ENCODE measurements around the gene TMEM88.
"Not testable (repeated sequence)": the region's sequence is repeated elsewhere in the genome, so short reads cannot be mapped to it uniquely, and the experiment has no call there.

TMEM88 gene

DNA sequence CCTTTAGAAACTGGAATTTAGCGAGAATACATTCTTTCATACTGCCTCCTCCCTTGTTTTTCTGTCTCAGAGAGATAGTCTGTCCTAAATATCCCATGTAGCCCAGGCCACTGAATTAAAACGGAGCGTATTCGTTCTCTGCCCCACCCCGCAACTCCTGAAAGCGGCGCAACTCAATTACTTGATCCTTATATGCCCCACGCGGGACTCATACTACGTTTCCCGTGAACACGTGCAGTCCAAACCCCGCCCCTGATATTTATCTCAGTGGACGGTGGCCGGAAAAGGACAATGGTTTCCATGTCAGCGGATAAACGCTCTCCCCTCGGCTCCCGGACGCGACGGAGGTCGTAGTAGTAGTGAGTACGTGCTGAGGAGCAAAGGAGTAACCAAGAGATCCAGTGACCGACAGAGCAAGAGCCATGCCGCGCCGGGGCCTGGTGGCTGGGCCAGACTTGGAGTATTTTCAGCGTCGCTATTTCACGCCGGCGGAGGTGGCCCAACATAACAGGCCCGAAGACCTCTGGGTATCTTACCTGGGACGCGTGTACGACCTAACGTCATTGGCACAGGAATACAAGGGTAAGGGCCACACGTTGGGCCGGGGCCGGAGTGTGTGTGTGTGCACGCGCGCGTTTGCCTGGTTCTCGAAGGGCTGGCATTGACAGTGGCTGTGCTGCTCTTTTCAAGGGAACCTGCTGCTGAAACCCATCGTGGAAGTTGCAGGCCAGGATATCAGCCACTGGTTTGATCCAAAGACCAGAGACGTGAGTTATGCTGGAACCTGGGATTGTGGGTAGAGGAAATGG is 3.1 kb downstream of the TMEM88 start, which contains the start of gene CYB5D1:
CYB5D1 (plus strand) TSS at position 291 of the 809 bp plus-strand sequence; CDS start at position 423, 132 bp downstream.
- peak; percentile 65 for DNase-seq

DNA sequence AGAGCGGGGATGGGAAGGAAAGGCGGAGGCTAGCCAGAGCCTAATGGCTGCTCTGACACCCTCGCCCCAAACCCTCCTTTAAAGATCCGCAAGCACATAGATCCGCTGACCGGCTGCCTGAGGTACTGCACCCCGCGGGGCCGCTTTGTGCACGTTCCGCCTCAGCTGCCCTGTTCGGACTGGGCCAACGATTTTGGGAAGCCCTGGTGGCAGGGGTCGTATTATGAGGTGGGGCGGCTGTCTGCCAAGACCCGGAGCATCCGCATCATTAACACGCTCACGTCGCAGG is 3.6 kb downstream of the TMEM88 start:
- DNase-seq: peak; percentile 44

DNA sequence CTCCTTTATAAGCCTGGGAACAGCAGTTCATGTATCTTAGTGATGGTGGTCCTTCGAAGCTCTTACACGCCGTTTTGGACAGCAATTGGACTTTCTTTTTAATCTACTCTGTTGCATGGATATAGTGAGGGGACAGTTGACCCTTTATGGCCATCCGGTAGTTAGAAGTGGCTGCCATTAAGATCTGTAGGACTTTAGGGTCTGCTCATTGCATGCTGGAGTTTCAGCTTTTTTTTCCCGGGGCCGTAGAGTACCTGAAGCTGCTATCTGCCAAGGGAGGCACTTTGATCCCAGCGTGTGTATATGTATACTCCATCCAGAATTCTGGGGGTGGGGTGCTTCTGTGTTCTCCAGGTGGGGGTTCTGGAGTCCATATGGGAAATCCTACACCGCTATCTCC is 4.2 kb downstream of the TMEM88 start:
- no peak for DNase-seq

DNA sequence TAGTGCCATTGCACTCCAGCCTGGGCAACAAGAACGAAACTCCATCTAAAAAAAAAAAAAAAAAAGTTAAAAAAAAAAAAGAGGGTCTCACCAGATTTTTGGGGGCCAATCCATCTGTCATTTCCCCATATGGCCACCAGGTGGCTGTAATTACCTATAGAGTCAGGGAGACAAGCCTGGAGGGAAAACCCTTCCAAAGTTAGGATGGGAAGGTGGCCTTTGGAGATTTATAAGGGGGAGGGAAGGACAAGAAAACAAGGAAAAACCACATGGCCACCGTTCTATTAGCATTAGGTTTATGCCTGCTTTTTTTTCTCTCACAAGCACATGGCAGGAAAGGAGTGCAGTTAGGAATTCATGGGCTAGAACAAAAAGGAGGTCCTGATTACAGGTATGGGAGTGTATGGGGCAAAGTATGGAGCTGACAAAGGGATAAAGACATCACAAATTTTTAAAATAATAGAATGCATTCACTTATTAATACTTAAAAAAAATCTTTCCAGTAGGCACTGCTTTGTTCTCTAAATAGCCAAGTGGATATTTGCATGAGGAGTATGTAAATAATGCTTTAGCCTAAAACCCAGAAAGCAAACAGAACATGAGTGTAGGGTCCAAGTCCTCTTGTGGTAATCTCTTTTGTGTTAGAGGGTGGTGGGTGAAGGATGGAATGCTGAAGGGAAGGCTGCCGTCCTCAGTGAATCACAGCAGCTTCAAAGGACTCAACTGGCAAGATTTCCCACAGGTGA is 8.0 kb downstream of the TMEM88 start:
- no peak for DNase-seq

DNA sequence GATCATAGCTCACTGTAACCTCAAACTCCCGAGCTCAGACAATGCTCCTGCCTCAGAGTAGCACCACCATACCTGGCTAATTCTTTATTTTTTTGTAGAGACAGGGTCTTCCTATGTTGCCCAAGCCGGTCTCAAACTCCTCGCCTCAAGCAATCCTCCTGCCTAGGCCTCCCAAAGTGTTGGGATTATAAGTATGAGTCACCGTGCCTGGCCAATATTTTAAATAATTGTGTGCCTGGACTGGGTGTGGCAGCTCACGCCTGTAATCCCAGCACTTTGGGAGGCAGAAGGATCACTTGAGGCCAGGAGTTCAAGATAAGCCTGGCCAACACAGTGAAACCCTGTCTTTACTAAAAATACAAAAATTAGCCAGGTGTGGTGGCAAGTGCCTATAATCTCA is 9.5 kb downstream of the TMEM88 start:
- DNase-seq: not testable (repeated sequence)

DNA sequence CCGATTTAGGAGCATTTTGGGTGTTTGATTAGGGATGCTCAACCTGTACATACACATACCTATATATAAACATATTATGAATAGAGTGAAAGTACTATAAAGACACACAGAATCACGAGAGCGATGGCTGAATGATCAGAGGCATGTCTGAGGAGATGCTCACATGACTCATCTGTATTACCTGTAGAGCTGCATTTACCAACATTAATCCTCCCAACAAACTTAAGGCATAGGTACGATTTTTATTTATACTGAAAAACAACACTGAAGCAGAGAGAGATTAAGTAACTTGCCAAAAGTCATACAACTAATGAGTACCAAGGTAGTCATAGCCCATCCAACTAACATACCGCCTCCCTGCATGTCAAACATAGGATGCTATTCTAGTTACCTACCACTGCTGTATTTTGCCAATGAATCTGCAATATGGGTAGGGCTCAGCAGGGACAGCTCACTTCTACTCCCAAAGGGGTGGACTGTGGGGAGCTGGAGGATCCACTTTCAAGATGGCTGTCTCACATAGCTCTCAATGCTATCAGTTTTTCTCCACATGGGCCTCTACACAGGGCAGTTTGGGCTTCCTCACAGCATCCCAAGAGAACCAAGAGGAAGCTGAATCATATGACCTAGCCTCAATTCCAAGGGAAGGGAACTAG is 10.3 kb downstream of the TMEM88 start:
- DNase-seq: no peak

DNA sequence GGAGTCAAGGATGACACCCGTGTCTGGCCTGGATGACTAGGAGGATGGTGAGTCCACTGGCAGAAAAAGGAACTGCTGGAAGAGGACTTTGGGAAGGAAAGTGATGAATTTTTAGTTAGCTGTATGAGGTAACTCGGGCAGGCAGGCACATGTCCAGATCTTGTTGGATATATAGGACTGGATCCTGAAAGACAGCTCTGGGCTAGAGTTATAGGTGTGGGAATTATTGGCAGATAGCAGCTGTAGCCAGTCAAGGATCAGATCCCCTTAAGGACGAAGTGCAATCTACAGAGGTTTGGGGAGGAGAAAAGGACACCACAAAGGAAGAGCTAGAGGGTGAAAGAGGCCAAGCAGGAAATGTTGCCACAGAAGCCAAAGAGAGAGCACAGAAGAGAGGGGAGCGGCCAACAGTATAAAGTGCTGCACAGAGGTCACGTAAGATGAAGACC is 13.0 kb downstream of the TMEM88 start:
- no peak for DNase-seq

DNA sequence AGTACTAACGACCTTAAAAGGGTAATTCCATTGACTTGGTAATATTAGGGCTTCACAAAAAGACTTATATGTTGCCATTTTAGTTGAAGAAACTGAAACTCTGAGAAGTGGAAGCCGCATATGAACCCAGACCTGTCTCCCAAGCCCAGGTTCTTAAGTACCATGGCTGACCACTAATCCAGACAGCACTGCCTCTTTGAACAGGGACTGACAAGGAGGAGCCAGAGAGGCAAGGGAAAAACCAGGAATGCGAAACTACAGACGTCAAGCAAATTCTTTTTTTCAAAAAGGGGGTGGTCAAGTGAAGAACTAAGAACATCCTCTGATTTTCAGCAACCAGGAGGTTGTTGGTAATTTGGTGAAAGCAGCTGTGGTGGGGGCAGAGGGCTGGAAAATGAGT is 18.2 kb downstream of the TMEM88 start:
- no peak for DNase-seq

DNA sequence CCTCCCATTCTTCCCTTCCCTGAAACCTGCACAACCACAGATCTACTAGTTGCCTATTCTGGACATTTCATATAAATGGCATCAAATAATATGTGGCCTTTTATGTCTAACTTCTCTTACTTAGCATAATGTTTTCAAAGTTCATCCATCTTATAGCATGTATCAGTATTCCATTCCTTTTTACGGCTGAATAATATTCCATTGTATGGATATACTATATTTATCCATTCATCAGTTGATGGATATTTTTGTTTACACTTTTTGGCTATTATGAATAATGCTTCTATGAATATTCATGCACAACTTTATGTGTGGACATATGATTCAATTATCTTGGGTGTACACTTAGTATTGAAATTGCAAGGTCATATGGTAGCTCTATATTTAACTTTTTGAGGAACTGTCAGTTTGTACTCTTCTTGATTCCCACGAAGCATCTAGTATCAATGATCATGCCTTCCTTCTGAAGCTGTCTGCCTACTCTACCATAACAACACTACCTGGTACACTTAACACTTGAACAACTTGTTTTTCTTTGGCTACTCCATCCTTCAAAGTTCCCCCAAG is 21.0 kb downstream of the TMEM88 start:
- DNase-seq: no peak

DNA sequence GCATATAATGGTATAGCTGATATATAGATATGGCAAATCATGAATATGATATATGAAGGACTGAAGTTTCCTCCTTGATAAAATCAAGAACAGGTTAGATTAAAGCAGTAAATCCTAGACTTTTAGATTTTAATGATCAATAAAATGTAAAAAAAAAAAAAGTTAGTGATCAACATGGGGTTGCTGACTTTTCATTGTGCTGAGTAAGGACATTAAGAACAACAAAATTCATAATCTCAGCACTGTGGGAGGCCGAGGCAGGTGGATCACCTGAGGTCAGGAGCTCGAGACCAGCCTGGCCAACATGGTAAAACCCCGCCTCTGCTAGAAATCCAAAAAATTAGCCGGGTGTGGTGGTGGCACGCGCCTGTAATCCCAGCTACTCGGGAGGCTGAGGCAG is 23.4 kb downstream of the TMEM88 start:
- no peak for DNase-seq

DNA sequence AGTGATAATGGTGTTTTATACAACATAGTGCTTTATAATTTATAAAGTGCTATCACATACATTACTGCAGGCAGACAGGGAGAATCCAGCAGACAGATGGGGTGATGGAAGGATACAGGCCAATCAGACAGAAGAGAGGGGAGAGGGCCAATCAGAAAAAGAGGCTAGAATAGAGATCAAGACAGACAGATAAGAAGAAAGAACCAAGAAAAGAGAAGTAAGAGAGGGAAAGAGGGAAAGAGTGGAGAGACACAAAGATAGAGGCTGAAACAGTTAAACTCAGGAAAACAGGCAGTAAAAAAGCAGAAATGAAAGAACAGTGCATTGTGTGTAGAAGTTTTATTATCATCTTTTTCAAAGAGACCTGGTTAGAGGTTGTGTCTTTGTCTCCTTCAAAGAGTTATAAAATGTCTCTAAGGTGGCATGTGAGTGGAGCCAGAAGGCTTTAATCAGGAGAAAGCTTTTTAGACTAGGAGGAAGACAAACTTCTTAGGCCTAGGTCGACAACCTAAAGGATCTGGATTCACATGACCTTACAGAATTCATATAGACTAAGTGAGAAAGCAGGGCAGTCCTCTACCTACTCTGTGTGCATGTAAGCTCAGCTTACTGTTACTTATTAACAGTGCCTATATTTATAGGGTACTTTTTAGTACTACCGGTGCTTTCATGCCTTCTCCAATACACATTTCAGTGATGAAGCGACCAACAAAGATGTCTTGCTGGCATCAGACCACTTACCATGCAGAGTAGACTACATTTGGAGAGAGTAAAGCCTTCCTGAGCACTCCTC is 25.4 kb downstream of the TMEM88 start:
- no peak for DNase-seq

DNA sequence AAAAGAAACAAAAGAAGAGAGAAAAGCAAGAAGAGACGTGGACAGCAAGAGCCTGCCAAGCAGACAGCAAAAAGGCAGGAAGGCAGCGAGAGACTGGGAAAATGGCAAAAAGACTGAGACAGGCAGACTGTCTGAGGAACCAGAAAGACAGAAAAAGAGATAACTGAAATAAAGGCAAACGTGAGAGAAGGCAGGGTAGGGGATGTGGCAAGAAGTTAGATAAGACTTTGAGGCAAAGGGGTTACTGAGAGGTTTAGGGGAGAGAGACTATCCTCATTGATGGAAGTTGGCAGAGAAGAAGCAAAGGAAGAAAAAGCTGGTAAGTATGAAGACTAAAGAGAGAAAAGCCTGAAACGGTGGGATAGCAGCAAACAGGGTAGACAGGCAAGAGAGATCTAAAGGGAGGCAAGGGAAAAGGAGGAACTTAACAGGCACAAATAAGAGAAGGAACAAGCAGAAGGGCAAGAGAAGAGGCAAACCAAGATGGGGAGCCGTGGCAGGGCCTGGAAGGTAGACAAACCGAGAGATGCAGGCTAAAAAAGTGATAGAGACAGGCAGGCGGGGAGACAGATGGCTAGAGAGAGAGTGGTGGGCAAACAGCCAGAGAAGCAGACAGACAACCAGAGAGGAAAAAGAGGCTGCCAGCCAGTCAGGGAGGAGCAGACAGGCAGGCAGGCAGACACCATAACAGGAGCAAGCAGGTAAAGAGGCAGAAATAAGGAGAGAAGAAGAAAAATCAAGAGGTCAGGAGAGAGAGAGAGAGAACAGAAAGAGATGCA is 26.6 kb downstream of the TMEM88 start:
- no peak for DNase-seq

DNA sequence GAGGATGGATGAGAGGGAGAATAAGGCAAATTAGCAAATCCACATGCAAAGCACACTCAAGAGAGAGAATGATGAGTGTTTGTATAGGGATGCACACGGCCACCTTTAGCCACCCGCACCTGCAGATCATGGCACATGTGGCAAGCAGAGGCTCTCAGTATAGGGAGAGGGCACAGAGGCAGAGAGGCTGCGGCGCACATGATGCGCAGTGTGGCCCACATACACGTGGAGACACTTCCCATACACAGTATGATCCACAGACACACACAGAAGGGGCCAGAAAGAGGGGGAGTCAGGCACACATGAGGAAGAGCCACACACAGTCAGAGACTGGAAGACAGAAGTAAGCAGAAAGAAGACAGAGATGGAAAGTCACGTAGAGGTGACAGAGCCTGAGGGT is 27.2 kb downstream of the TMEM88 start:
- no peak for DNase-seq

DNA sequence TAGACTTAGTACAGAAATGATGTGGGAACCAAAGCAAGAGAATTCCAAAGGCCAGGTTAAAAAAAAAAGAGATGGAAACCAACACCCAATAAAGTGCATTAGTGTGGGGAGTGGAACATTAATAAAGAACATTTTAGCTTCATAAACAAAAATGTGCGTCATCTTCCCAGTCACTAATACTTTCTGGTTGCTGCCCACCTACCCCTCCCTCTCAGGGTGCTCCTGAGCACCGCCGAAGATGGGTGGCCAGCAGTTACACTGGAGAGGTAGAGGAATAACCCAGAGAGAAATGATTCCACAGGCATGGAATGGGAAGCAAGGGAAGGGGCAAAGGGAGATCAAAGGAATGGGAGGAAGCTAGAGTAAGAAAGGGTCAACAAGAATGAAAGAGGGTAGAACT is 27.8 kb downstream of the TMEM88 start:
- DNase-seq: no peak

DNA sequence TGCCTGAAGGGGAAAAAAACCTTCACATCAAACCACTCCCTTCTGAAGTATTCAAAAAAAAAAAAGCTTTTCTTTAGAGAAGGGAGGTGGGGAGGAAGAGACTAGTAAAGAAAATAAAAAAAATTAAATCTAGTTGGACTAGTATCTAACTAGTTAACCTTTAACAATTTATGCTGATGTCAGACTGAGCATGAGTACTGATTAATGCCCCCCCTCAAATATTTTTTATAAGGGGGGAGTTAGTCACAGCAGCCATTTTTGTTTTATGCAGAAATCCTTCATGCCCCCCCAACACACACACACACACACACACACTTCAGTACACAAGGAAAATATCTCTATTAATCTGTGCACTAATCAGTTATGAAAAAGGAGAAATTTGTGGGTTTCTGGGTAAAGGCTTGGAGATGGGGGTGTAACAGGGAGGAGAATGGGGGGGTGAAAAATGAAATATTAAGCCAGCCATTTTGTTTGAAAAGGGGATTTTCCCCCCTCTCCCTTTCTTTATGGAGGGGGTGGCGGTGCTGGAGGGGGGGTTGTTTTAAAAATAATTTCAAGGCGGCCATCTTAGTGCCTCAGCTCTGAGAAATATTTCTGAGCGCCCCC is 29.0 kb downstream of the TMEM88 start:
- no peak for DNase-seq

DNA sequence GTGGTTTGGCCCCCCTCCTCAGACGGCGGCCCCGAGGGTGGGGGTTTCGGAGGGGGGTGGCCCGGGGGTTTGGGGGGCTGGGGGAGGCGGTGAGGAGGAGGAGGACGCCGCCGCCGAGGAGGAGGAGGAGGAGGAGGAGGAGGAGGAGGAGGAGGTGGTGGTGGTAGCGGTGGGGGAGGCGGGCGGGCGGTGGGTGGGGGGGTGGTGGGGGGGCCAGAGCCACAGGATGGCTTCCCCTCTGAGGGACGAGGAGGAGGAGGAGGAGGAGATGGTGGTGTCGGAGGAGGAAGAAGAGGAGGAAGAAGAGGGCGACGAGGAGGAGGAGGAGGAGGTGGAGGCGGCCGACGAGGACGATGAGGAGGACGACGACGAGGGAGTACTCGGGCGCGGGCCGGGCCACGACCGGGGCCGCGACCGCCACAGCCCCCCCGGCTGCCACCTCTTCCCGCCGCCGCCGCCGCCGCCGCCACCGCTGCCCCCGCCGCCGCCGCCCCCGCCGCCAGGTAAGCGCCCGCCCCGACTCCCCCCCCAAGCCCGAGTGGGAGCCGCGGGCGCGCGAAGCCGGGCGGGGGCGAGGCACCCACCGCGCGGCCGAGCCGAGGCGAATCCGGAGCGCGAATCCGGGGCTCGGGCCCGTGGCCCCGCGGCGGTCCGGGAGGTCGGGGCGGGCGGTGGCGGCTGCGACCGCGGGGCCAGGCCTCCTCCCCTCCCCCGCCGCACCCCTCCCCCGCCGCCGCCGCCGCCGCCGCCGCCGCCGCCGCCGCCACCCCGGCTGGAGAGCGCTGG is 29.9 kb downstream of the TMEM88 start:
- DNase-seq: no peak

DNA sequence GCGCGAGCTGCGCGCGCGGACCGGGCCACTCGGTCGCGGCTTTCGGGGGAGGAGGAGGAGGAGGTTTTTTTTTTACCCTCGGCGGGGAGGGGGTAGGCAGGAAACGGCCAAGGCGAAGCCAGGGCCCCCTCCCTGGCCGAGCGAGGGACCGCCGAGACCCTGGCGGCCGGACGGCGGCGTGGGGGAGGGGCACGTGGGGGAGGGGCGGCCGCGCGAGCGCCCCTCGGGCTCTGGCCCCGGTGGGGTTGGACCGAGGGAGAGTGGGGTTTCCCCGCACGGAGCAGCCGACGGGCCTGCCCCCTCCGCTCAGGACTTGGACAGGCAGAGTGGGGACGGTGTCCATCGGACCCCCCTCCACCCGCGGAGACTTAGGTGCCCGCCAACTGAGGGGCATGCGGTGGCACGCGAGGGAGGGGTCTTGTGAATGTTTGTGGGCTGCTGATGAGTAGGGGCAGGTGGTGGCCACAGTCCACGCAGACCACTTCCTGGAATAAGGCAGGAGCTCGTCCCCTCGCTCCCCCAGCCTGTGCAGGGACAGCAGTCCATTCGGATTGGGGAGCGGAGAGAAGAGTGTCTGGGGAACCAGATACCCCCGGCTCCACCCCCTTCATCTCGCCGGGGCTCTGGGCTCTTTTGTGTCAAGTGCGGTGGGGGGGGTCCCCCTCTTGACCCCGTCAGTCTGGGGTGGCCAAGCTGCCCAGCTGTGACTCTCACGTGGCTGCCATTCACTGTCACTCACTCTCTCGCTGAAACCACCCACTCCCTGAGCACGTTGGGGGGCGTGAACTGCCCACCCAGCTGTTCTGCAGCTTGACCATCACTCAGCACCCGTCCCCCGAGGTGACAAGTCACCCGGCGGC is 30.7 kb downstream of the TMEM88 start:
- no peak for DNase-seq

DNA sequence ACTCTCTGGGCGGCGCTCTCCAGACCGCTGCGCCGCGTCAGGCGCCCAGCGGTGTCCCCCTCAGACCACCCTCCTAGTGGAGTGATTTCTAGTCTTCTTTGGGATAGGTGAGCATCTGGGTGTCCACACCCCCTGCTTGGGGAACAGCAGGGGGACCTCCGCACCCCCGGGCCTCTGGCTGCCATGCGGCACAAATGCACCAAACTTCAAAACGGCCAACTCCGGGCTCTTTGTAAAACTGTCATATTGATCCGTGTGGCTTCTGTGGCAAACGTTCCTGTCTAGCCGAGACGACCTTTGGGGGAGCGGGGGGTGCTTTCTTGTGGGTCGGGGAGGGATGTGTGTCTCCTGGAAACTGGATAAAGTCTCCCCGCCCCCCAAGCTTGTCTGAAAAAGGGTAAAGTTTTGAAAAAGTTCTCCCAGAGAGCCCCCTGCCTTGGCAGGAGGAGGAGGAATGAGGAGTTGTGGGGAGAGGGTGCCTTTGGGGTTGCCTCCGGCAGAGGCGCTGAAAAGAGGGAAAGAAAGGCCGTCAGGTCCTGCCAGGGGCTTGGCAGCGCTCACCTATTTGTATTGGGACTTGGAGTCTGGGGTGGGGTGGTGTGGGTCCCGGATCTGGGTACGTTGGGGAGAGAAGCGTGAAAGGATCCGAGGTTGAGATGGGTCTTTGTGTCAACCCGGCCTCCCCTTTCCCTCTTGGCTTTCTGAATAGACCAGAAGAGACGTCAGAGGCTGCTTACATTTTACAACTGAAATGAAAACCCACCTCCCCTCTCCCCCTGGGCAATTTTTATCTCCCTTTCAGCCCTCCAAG is 31.6 kb downstream of the TMEM88 start:
- no peak for DNase-seq

DNA sequence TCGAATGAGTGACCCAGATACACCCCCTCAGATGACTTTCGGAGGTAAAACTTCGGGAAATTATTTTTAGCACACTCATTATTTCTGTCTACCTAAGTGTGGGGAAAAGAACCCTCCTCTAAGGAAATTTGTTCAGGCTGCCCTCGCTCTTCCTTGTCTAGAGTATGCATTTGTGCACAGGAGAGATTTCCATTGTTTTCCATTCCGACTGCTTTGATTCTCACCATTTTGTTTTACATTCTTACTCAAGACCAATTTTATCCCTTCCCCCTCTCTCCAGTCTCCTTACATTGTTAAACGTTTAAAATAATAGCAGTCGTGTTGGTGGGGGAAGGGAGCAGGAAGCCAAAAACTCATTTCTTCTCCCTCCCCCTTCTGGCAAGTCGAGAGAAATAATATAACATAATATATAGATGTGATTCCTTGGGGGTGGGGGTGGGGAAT is 32.2 kb downstream of the TMEM88 start:
- no peak for DNase-seq
